Esophagus muscularis mucosa (tissue), 4 donors: ENCODE results near the gene COPG2.

Source experiments
- EP300 ChIP-seq: sonication (generic); formaldehyde crosslinking; IDR thresholded peaks from one replicate; pipeline ENCODE4 v1.6.1; 2017; ENCODE audit warnings: antibody characterized with exemption
- POLR2A ChIP-seq: fragments of 450-650 bp; IDR thresholded peaks from one replicate; pipeline ENCODE4 v1.6.1; 2017; ENCODE audit warnings: antibody characterized with exemption, moderate library complexity, mild to moderate bottlenecking, low read depth
- POLR2AphosphoS5 ChIP-seq, 2 donors: sonication (generic); formaldehyde crosslinking; IDR thresholded peaks; one replicate each; pipeline ENCODE4 v1.6.1; 2017; ENCODE audit warnings: antibody characterized with exemption in 2 of 2
- TF ChIP-seq, protein P1 (sequence below), 3 experiments: fragments of 200-600 bp in 2 of 3; fragments of 450-650 bp in 1 of 3; sonication (generic) in 2 of 3; IDR thresholded peaks; one replicate each; pipeline ENCODE4 v1.5.1; 2017 to 2019; ENCODE audit warnings: antibody characterized with exemption in 3 of 3, mild to moderate bottlenecking in 2 of 3, moderate library complexity in 1 of 3

DNA sequence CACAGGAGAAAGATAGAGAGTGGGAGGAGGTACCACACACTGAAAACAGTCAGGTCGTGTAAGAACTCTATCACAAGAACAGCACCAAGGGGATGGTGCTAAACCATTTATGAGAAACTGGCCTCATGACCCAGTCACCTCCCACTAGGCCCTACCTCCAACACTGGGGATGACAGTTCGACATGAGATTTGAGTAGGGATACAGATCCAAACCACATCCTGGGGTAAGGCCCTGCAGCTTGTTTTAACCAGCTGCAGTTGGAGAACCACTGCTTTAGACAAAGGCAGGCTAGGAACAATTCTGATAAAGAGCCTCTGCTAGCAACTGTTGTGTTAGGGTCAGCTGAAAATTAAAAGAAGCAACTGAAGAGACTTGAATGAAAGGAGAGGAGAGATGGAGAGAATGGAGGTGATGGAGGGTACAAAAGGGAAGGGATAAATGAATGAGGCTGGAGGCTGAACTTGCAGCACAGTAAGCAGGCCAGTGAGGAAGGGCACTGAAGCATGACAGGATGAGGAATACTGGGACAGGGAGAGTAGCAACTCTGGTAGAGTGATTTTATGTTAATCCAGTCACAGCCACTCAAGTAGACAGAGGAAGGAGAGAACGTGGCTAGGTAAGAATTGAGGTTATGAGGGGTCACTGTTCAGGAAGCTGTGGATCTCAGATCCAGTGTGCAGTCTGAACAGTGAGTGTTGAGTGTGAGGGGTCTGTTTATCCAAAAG is 153.1 kb downstream of the COPG2 start:
- TF ChIP-seq, protein P1, sequence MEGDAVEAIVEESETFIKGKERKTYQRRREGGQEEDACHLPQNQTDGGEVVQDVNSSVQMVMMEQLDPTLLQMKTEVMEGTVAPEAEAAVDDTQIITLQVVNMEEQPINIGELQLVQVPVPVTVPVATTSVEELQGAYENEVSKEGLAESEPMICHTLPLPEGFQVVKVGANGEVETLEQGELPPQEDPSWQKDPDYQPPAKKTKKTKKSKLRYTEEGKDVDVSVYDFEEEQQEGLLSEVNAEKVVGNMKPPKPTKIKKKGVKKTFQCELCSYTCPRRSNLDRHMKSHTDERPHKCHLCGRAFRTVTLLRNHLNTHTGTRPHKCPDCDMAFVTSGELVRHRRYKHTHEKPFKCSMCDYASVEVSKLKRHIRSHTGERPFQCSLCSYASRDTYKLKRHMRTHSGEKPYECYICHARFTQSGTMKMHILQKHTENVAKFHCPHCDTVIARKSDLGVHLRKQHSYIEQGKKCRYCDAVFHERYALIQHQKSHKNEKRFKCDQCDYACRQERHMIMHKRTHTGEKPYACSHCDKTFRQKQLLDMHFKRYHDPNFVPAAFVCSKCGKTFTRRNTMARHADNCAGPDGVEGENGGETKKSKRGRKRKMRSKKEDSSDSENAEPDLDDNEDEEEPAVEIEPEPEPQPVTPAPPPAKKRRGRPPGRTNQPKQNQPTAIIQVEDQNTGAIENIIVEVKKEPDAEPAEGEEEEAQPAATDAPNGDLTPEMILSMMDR (IDR thresholded peaks at IDR 0.05): no peak
- no peak for TF ChIP-seq POLR2A
- TF ChIP-seq EP300: no peak
- TF ChIP-seq POLR2AphosphoS5 (IDR thresholded peaks at IDR 0.05): no peak
